ENCODE data around the gene FOXF1. TPM values are rescaled to one million over a fixed set of nuclear protein-coding genes. Genes with fewer than 3 reads are reported as not detected.

Gene FOXF1
- total RNA-seq, 1 donor from 2014 or later: not detected

- intact Hi-C loops (cut with micrococcal nuclease): no loop called here
Observed at GRCh38 chr16:86515777-86516622, 5.7 kb downstream of the FOXF1 start.

- intact Hi-C loops (cut with micrococcal nuclease): no loop called here
Observed at GRCh38 chr16:86516623-86517003, 6.3 kb downstream of the FOXF1 start.

- intact Hi-C loops (cut with micrococcal nuclease): no loop called here
Observed at GRCh38 chr16:86517033-86517432, 6.7 kb downstream of the FOXF1 start.

DNA sequence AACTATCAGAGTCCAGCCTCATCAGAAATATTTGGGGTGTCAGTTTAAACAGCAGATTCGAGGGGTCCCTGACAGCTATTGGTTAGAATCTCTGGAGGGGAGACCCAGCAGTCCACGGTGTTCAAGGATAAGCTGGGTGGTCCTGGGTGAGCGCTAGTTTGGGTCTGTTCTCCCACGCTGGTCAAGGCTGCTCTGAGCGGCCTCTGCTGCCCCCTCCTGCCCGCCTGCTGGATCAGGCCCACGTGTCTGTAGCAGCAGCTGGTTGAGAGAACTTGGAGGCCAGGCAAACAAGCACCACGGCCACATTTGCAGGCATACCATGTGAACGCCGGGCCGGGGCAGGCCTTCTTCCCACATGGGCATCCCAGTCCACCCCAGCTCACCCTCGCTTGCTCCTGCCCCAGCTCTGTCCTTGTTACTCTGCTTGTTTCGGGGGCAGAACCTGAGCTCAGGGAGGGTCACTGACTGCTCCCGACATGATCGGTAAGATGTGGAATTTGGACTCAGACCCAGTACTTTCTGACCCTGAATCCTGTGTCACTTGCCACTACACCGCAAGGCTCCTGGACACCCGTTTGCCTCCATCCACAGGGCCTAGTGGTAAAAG lies 7.4 kb downstream of the FOXF1 start:
- intact Hi-C loops (cut with micrococcal nuclease): loop anchor here (2.0 kb wide), 1 partner anchor 177 kb away; no protein-coding TSS in a partner anchor

- intact Hi-C loops (cut with micrococcal nuclease): loop anchor here (2.0 kb wide), 1 partner anchor 178 kb away; no protein-coding TSS in a partner anchor
Observed at GRCh38 chr16:86519007-86519648, 8.8 kb downstream of the FOXF1 start.

GRCh38 chr16:86519649-86520316 lies 9.5 kb downstream of the FOXF1 start:
- intact Hi-C loops (cut with micrococcal nuclease): loop anchor here (2.0 kb wide), 2 partner anchors 179 to 447 kb away; no protein-coding TSS in a partner anchor

- intact Hi-C loops (cut with micrococcal nuclease): loop anchor here (2.0 kb wide), 1 partner anchor 448 kb away; no protein-coding TSS in a partner anchor
Observed at GRCh38 chr16:86520317-86521210, 10.2 kb downstream of the FOXF1 start.

GRCh38 chr16:86521236-86522197 lies 11.2 kb downstream of the FOXF1 start:
- intact Hi-C loops (cut with micrococcal nuclease): loop anchor here (2.0 kb wide), 1 partner anchor 449 kb away; no protein-coding TSS in a partner anchor

DNA sequence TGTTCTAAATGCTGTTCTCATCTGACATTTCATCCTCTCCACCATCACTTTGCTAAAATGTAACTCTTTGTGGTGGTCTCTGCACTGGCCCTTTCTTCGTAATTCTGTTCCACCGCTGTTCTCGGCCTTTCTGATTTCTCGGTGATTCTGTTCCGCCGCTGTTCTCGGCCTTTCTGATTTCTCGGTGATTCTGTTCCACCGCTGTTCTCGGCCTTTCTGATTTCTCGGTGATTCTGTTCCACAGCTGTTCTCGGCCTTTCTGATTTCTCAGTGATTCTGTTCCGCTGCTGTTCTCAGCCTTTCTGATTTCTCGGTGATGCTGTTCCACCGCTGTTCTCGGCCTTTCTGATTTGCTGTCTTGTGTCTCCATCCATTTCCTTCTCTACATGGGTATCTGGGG lies 12.3 kb downstream of the FOXF1 start:
- intact Hi-C loops (cut with micrococcal nuclease): no loop called here

- intact Hi-C loops (cut with micrococcal nuclease): no loop called here
Observed at GRCh38 chr16:86523166-86523740, 12.9 kb downstream of the FOXF1 start.

GRCh38 chr16:86524029-86524428 lies 13.7 kb downstream of the FOXF1 start:
- intact Hi-C loops (cut with micrococcal nuclease): no loop called here

DNA sequence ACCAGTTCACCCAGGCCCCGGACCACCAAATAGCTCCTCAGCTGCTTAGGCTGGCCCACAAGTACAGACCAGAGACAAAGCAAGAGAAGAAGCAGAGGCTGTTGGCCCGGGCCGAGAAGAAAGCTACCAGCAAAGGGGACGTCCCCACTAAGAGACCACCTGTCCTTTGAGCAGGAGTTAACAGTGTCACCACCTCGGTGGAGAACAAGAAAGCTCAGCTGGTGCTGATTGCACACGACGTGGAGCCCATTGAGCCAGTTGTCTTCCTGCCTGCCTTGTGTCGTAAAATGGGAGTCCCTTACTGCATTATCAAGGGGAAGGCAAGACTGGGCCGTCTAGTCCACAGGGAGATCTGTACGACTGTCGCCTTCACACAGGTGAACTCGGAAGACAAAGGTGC lies 15.4 kb downstream of the FOXF1 start:
- intact Hi-C loops (cut with micrococcal nuclease): no loop called here

DNA sequence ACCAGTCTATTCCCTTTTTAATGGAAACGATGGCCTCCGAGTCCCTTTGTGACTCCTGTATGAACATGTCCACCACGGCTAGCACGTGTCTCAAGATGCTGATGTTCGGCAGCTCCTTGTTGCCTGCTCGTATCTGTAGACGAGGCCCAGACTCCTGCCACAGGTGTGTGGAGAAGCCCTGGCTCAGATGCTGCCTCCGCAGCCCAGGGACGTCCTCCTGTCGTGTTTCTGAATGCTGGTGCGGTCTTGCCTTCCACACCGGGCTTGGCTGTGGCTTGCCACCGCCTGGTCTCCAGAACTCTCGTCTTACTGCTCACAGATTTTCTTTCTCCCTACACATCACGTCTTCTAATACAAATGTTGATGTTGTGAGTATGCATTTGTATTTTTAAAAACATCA lies 17.0 kb downstream of the FOXF1 start:
- intact Hi-C loops (cut with micrococcal nuclease): no loop called here

DNA sequence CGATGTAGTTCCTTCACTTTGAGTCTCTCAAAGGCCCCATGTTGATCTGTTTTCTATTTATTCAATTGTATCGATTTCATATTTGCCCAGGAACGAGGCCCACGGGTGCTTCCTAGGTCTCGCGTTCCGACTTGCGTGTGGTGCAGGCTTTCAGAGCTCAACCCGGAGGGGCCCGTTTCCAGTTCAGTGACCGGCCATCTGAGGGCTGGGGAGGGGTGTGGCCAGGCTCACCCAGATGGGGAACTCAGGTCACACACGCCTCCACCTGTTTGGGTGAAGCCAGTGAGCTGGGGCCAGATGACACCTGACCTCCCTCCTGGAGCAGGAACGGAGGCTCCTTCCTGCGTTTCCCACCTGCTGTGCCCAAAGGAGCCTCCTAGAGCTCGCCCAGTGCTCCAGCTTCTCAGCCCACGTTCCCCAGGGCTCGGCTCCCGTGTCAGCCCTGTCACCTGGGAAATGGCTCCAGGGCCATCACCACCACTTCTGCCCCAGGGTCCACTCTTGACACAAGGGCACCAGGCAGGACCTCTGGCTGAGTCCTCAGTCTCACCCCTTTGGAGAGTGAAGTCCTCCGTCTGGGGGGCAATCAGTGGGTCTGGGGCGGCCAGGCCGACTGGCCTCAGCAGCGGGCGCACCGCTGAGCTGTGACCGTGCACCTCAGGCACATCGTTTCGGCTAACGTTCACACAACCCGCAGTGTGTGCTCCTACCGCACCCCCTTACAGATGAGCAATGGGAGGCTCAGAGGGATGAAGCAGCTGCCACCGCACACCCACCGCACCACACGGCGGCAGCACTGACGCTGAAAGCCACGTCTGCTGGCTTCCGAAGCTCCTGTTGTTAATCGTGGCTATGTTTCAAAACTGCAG lies 18.0 kb downstream of the FOXF1 start:
- intact Hi-C loops (cut with micrococcal nuclease): no loop called here

DNA sequence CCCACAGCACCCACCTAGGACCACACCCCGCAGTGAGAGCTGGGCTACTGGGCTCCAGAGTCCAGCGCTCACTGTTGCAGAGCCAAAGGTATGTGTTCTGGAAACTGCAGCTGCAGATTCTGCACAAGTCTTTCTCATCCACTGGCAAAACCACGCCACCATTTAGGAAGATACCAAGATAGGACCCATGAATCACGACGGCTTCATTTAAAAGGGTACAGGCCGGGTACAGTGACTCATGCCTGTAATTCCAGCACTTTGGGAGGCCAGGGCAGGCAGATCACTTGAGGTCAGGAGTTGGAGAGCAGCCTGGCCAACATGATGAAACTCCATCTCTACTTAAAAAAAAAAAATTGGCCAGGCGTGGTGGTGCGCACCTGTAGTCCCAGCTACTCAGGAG lies 18.8 kb downstream of the FOXF1 start:
- intact Hi-C loops (cut with micrococcal nuclease): no loop called here

GRCh38 chr16:86530251-86531190 lies 20.2 kb downstream of the FOXF1 start:
- intact Hi-C loops (cut with micrococcal nuclease): no loop called here

GRCh38 chr16:86531191-86531545 lies 20.8 kb downstream of the FOXF1 start:
- intact Hi-C loops (cut with micrococcal nuclease): no loop called here

Data from T-helper 2 cell treated with Interferon-gamma antibody and Interleukin-4, amounts not matched to agents 100 ng/mL and 5 ng/mL, for 36 hours (primary cell).